IMR-90 (cell line): ENCODE measurements around the gene KHDRBS1. TPM values are rescaled to one million over a fixed set of nuclear protein-coding genes. Genes with fewer than 3 reads are reported as not detected.

Source experiments
- ATAC-seq: fragments of 200-7000 bp; cut with Tn5 transposase; 2 replicates; pipeline ENCODE4 v1.9.1; 2020; ENCODE audit warnings: low read depth, mild to moderate bottlenecking, moderate library complexity
- BruUV-seq: library from RNA; stranded (reverse); fragments of 400-500 nt; replicated peaks from 2 replicates; lab custom pipeline; 2021; lab: Mats Ljungman, UMichigan
- CTCF ChIA-PET: fragments of 300-600 bp; formaldehyde crosslinking; extraction: SDS; loops from one replicate; lab custom pipeline; 2021; ENCODE audit warnings: antibody characterized with exemption; lab: Yijun Ruan, JAX
- POLR2A ChIA-PET: fragments of 300-600 bp; sonication (Branson Sonifier 250); formaldehyde crosslinking; loops from one replicate; lab custom pipeline; 2022; ENCODE audit warnings: antibody characterized with exemption; ENCODE audit not compliant: unreplicated experiment; lab: Charles Lee
- DNase-seq: peaks from one replicate; pipeline ENCODE4 v3.0.0; 2013
- H2AFZ ChIP-seq: replicated peaks from 2 replicates; pipeline ENCODE3; 2013; ENCODE audit warnings: low read length, mild to moderate bottlenecking; ENCODE audit not compliant: poor library complexity
- H2AK5ac ChIP-seq: 2 replicates; pipeline ENCODE4 v1.6.1; 2013; ENCODE audit warnings: low read depth, low read length, inconsistent platforms
- H2AK9ac ChIP-seq: replicated peaks from 2 replicates; pipeline ENCODE3; 2013; ENCODE audit warnings: mild to moderate bottlenecking, low read depth, low read length, moderate library complexity; ENCODE audit not compliant: poor library complexity
- H2BK120ac ChIP-seq: 2 replicates; pipeline ENCODE4 v1.6.1; 2013; ENCODE audit warnings: low read depth, low read length, inconsistent platforms
- H2BK15ac ChIP-seq: 3 replicates; pipeline ENCODE4 v1.6.1; 2013; ENCODE audit warnings: low read depth, low read length, inconsistent platforms
- H2BK20ac ChIP-seq: 2 replicates; pipeline ENCODE4 v1.6.1; 2013; ENCODE audit warnings: low read depth, mild to moderate bottlenecking, inconsistent platforms, low read length, moderate library complexity
- H2BK5ac ChIP-seq: 2 replicates; pipeline ENCODE4 v1.6.1; 2013; ENCODE audit warnings: mild to moderate bottlenecking, low read depth, low read length, inconsistent platforms; ENCODE audit not compliant: poor library complexity, severe bottlenecking
- H3K14ac ChIP-seq: replicated peaks from 2 replicates; pipeline ENCODE4 v1.6.1; 2013; ENCODE audit warnings: low read depth, low read length, inconsistent platforms
- H3K18ac ChIP-seq: 2 replicates; pipeline ENCODE4 v1.6.1; 2013; ENCODE audit warnings: low read depth, low read length, control low read depth
- H3K23ac ChIP-seq: 2 replicates; pipeline ENCODE4 v1.6.1; 2013; ENCODE audit warnings: low read depth, low read length, inconsistent platforms
- H3K27ac ChIP-seq: 2 replicates; pipeline ENCODE4 v1.5.1; 2013; ENCODE audit warnings: mild to moderate bottlenecking, control low read depth, low read length; ENCODE audit not compliant: insufficient read depth
- H3K27me3 ChIP-seq: 2 replicates; pipeline ENCODE4 v1.6.1; 2013; ENCODE audit warnings: low read length; ENCODE audit not compliant: control insufficient read depth, insufficient read depth
- H3K36me3 ChIP-seq: 2 replicates; pipeline ENCODE4 v1.6.1; 2013; ENCODE audit warnings: low read length, mixed read lengths; ENCODE audit not compliant: control insufficient read depth, insufficient read depth
- H3K4ac ChIP-seq: 2 replicates; pipeline ENCODE4 v1.6.1; 2013; ENCODE audit warnings: low read depth, low read length, inconsistent platforms
- H3K4me1 ChIP-seq: 2 replicates; pipeline ENCODE4 v1.6.1; 2013; ENCODE audit warnings: low read length, mixed read lengths; ENCODE audit not compliant: control insufficient read depth, insufficient read depth
- H3K4me2 ChIP-seq: 2 replicates; pipeline ENCODE4 v1.6.1; 2013; ENCODE audit warnings: low read depth, mild to moderate bottlenecking, control low read depth, low read length, moderate library complexity
- H3K4me3 ChIP-seq: 2 replicates; pipeline ENCODE4 v1.5.1; 2013; ENCODE audit warnings: low read depth, mild to moderate bottlenecking, control low read depth, low read length, moderate library complexity; ENCODE audit not compliant: insufficient read depth
- H3K56ac ChIP-seq: 2 replicates; pipeline ENCODE4 v1.6.1; 2013; ENCODE audit warnings: low read length, inconsistent platforms; ENCODE audit not compliant: insufficient read depth; ENCODE audit errors: extremely low read depth
- H3K79me1 ChIP-seq, 2 experiments: 2 replicates each; pipeline ENCODE4 v1.6.1; 2013; ENCODE audit warnings: low read length in 2 of 2, inconsistent platforms in 1 of 2, low read depth in 1 of 2
- H3K9ac ChIP-seq: 2 replicates; pipeline ENCODE4 v1.6.1; 2013; ENCODE audit warnings: low read depth, low read length, control low read depth
- H3K9me1 ChIP-seq: 2 replicates; pipeline ENCODE4 v1.6.1; 2013; ENCODE audit warnings: low read length, inconsistent platforms; ENCODE audit not compliant: insufficient read depth
- H3K9me3 ChIP-seq: 2 replicates; pipeline ENCODE4 v1.6.1; 2013; ENCODE audit warnings: low read length; ENCODE audit not compliant: control insufficient read depth, insufficient read depth
- H4K20me1 ChIP-seq: 2 replicates; pipeline ENCODE4 v1.6.1; 2013; ENCODE audit warnings: low read length, inconsistent platforms; ENCODE audit not compliant: insufficient read depth
- H4K5ac ChIP-seq: 2 replicates; pipeline ENCODE4 v1.6.1; 2013; ENCODE audit warnings: mild to moderate bottlenecking, low read depth, low read length, control low read depth
- H4K8ac ChIP-seq, 2 experiments: 2 replicates each; pipeline ENCODE4 v1.6.1; 2013; ENCODE audit warnings: low read depth in 2 of 2, low read length in 2 of 2, control low read depth in 1 of 2, inconsistent platforms in 1 of 2
- H4K91ac ChIP-seq: 2 replicates; pipeline ENCODE4 v1.6.1; 2013; ENCODE audit warnings: low read depth, low read length, inconsistent platforms; ENCODE audit not compliant: insufficient read depth
- BHLHE40 ChIP-seq: fragments of 150-350 bp; IDR thresholded peaks from 2 replicates; pipeline ENCODE4 v1.6.1; 2016; ENCODE audit warnings: mild to moderate bottlenecking, low read depth, low read length
- CEBPB ChIP-seq: IDR thresholded peaks from 2 replicates; pipeline ENCODE4 v1.6.1; 2012; ENCODE audit warnings: low read depth, low read length, improper control_type of control experiment
- CHD1 ChIP-seq: IDR thresholded peaks from 2 replicates; pipeline ENCODE4 v1.6.1; 2012; ENCODE audit warnings: low read depth, low read length, improper control_type of control experiment
- CTCF ChIP-seq: conservative IDR thresholded peaks from 2 replicates; pipeline ENCODE4 v1.5.1; 2012; ENCODE audit warnings: mild to moderate bottlenecking, low read depth, low read length, improper control_type of control experiment
- ELK1 ChIP-seq: fragments of 150-350 bp; IDR thresholded peaks from 2 replicates; pipeline ENCODE4 v1.6.1; 2016; ENCODE audit warnings: low read depth, mild to moderate bottlenecking, low read length, moderate library complexity, borderline replicate concordance
- FOS ChIP-seq: fragments of 150-350 bp; IDR thresholded peaks from 2 replicates; pipeline ENCODE4 v1.6.1; 2016; ENCODE audit warnings: low read depth, low read length
- MAFK ChIP-seq: IDR thresholded peaks from 2 replicates; pipeline ENCODE4 v1.6.1; 2012; ENCODE audit warnings: low read depth, low read length, improper control_type of control experiment
- MAZ ChIP-seq: IDR thresholded peaks from 2 replicates; pipeline ENCODE4 v1.6.1; 2012; ENCODE audit warnings: low read depth, mild to moderate bottlenecking, low read length, improper control_type of control experiment, moderate library complexity, borderline replicate concordance
- MXI1 ChIP-seq: IDR thresholded peaks from 2 replicates; pipeline ENCODE4 v1.6.1; 2012; ENCODE audit warnings: low read depth, mild to moderate bottlenecking, low read length, moderate library complexity, borderline replicate concordance
- NFE2L2 ChIP-seq: fragments of 150-350 bp; IDR thresholded peaks from 2 replicates; pipeline ENCODE4 v1.6.1; 2016; ENCODE audit warnings: low read depth, mild to moderate bottlenecking, low read length
- POLR2A ChIP-seq: IDR thresholded peaks from 2 replicates; pipeline ENCODE4 v1.6.1; 2012; ENCODE audit warnings: mild to moderate bottlenecking, low read depth, low read length
- RCOR1 ChIP-seq: IDR thresholded peaks from 2 replicates; pipeline ENCODE4 v1.6.1; 2012; ENCODE audit warnings: mild to moderate bottlenecking, low read length, improper control_type of control experiment; ENCODE audit not compliant: insufficient replicate concordance
- RFX5 ChIP-seq: IDR thresholded peaks from 2 replicates; pipeline ENCODE4 v1.8.0; 2012; ENCODE audit warnings: low read depth, mild to moderate bottlenecking, low read length, moderate library complexity
- SMC3 ChIP-seq: fragments of 150-350 bp; IDR thresholded peaks from 2 replicates; pipeline ENCODE4 v1.6.1; 2016; ENCODE audit warnings: low read depth, mild to moderate bottlenecking, antibody characterized with exemption, low read length, moderate library complexity
- WGBS, 2 experiments: methylation state at CpG; one replicate each; pipeline versions ENCODE4 v1.1.5 to v1.1.7; 2013; ENCODE audit warnings: missing lambda C conversion rate in 2 of 2; ENCODE audit not compliant: insufficient read length in 1 of 2; ENCODE audit errors: extremely low coverage in 2 of 2; 5-methylcytosine and 5-hydroxymethylcytosine counted together
- dilution Hi-C: fragments of 300-500 bp; cut with HindIII; formaldehyde crosslinking; loops from one replicate; pipeline ENCODE4 v1.14.3; 2018; ENCODE audit warnings: low sequenced_read_pairs; ENCODE audit not compliant: unreplicated experiment
- in situ Hi-C: fragments of 300-500 bp; cut with MboI; formaldehyde crosslinking; loops from 3 replicates; pipeline ENCODE4 v1.14.3; 2019; ENCODE audit warnings: low sequenced_read_pairs, inconsistent platforms, mixed read lengths
- intact Hi-C: fragments of 100-400 bp; cut with micrococcal nuclease; formaldehyde crosslinking; loops from 2 replicates; pipeline ENCODE4 v1.10.0; 2022
- polyA plus RNA-seq, 3 experiments: library from polyadenylated mRNA; depleted of rRNA; stranded (reverse); fragments of >200 nt; gene quantifications; 2 replicates each; pipeline ENCODE4 v1.2.3, GENCODE V29; 2012; ENCODE audit warnings: low replicate concordance in 1 of 3
- total RNA-seq: library from RNA; depleted of rRNA; stranded (reverse); fragments of >200 nt; gene quantifications from 2 replicates; pipeline ENCODE4 v1.2.3, GENCODE V29; 2012

Gene KHDRBS1
- total and polyA plus RNA-seq, 2 of the 4 experiments (the other 2 are of a cell fraction), result 33.7 to 67.6 TPM

DNA sequence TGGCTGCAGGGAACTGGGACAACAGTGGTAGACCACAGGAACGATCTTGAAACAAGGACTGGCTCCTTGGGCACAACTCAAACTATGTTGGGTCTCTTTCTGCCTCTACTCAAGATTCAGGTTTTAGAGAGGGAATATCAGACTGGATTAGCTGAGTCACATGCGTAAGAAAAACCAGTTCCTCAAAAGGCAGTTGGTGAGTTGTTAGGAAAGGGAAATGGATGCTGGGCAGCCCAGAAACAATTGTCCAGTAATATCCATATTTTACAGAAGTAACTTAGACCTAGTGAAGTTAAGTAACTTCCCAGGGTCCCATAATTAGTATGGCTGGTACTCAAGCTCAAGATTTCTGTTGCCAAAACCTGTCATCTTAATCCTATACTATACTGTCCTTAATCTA lies 32.1 kb downstream of the KHDRBS1 start:
- Histone ChIP-seq H3K4ac (no peak overlapping the region), H3K9me3 (no peaks in the 10 kb centered on the region), H3K9ac (no peak overlapping the region), H4K8ac (no peak overlapping the region), H3K23ac (no peak overlapping the region), H2AK9ac (no peak overlapping the region), H2BK15ac (no peak overlapping the region), H4K5ac (no peak overlapping the region), H3K4me1 (peaks cover 12% of the 10 kb centered on the region), H3K56ac (no peak overlapping the region), H3K27me3 (no peaks in the 10 kb centered on the region), H3K4me3 (no peak overlapping the region), H4K20me1 (peaks cover 48% of the 10 kb centered on the region), H3K4me2 (no peak overlapping the region), H3K36me3 (peaks cover 45% of the 10 kb centered on the region), H3K27ac (no peak overlapping the region), H3K9me1 (peaks cover 7% of the 10 kb centered on the region), H3K79me1 (peaks cover 29 to 52% of the 10 kb centered on the region in 2 experiments), H2AFZ (no peak overlapping the region), H3K14ac (no peak overlapping the region), H2BK5ac (no peak overlapping the region), H4K91ac (no peak overlapping the region), H2BK120ac (no peak overlapping the region), H2BK20ac (no peak overlapping the region), H2AK5ac (no peak overlapping the region), H3K18ac (no peak overlapping the region)
- CTCF ChIA-PET, result interaction anchor here (0.6 kb wide), 1 partner anchor 282 kb away, joined by 5 read pairs; no protein-coding TSS in a partner anchor
- intact Hi-C loops (loop anchor here (2.0 kb wide), 1 partner anchor 27 kb away; no protein-coding TSS in a partner anchor), in situ Hi-C loops (no loop called here), dilution Hi-C loops (no loop called here)
- WGBS, 2 experiments, result 80% methylated on average over 1 of the region's 2 CpGs; no CpG with 5 or more reads in 1 of the 2 experiments
- no peak for TF ChIP-seq ELK1
- no peak for TF ChIP-seq CEBPB
- TF ChIP-seq POLR2A, result no peak
- no peak for TF ChIP-seq RFX5
- no peak for TF ChIP-seq MAFK
- TF ChIP-seq MXI1, result no peak
- no peak for TF ChIP-seq CTCF
- TF ChIP-seq BHLHE40, result no peak
- TF ChIP-seq FOS, result no peak
- TF ChIP-seq NFE2L2, result no peak
- TF ChIP-seq CHD1, result no peak
- TF ChIP-seq SMC3, result no peak
- no peak for TF ChIP-seq MAZ
- no peak for TF ChIP-seq RCOR1
- POLR2A ChIA-PET, result no interaction called here
- ATAC-seq (no peak), DNase-seq (no peak)
- no TSS peak for BruUV-seq
